ENCODE data around the gene TNNT1. TPM values are rescaled to one million over a fixed set of nuclear protein-coding genes. Genes with fewer than 3 reads are reported as not detected.

TNNT1 gene
- total RNA-seq, 1 experiment from 2014 or later: 188 TPM

GRCh38 chr19:55119053-55119452, 30.0 kb downstream of the TNNT1 start:
- H3K9me2 ChIP-seq (ENCODE audit: insufficient read depth): no peaks in the 10 kb centered on the region
- DNase-seq (ENCODE audit: low read depth, low spot score) (no peak), ATAC-seq (no peak)
- H3K27me3 ChIP-seq (ENCODE audit: insufficient read depth, low read length): no peaks in the 10 kb centered on the region
- intact Hi-C loops (cut with micrococcal nuclease): no loop called here
- no peak for TF ChIP-seq REST (IDR thresholded peaks at IDR 0.05; ENCODE audit: low read depth)
- no peak for TF ChIP-seq SIN3A (IDR thresholded peaks at IDR 0.05; ENCODE audit: low read depth)
- no peak for TF ChIP-seq CEBPB (IDR thresholded peaks at IDR 0.05; ENCODE audit: low read depth)
- no peak for TF ChIP-seq EZH2 (IDR thresholded peaks at IDR 0.05)
- TF ChIP-seq FOSL1 (IDR thresholded peaks at IDR 0.05; ENCODE audit: low read depth): no peak
- no peak for TF ChIP-seq POLR2AphosphoS5 (IDR thresholded peaks at IDR 0.05; ENCODE audit: low read depth, low read length)
- TF ChIP-seq SRF (IDR thresholded peaks at IDR 0.05; ENCODE audit: low read depth): no peak
- no peak for TF ChIP-seq ZNF274 (IDR thresholded peaks at IDR 0.05; ENCODE audit: low read depth, low read length)
- TF ChIP-seq RAD21 (IDR thresholded peaks at IDR 0.05; ENCODE audit: low read depth): no peak
- no peak for TF ChIP-seq TCF7L2 (IDR thresholded peaks at IDR 0.05; ENCODE audit: borderline replicate concordance, extremely low read depth, insufficient read depth, insufficient read length)
- TF ChIP-seq MAX (IDR thresholded peaks at IDR 0.05): no peak
- TF ChIP-seq ATF3 (IDR thresholded peaks at IDR 0.05): no peak
- no peak for TF ChIP-seq CTCF (IDR thresholded peaks at IDR 0.05 in 2 of 3, conservative IDR thresholded peaks at IDR 0.05 in 1 of 3; ENCODE audit: borderline replicate concordance in 1 of 3, insufficient read depth in 1 of 3, low read depth in 2 of 3, low read length in 2 of 3)
- no peak for TF ChIP-seq YY1 (IDR thresholded peaks at IDR 0.05; ENCODE audit: extremely low read depth, insufficient replicate concordance, low read depth, low read length)
- TF ChIP-seq ELF1 (IDR thresholded peaks at IDR 0.05; ENCODE audit: borderline replicate concordance, low read depth): no peak
- no peak for TF ChIP-seq ZFX (IDR thresholded peaks at IDR 0.05)
- H3K79me2 ChIP-seq (ENCODE audit: insufficient read depth, low read length): peaks cover 31% of the 10 kb centered on the region
- no peaks in the 10 kb centered on the region for H4K20me1 ChIP-seq (ENCODE audit: insufficient read depth)
- H3K9me3 ChIP-seq (ENCODE audit: control insufficient read depth in 1 of 2, insufficient read depth in 1 of 2, low read depth in 1 of 2, low read length in 2 of 2): no peaks in the 10 kb centered on the region
- no peak overlapping the region for H3K4me3 ChIP-seq (replicated peaks in 1 of 2; ENCODE audit: low read depth in 1 of 2, low read length in 2 of 2)
- ChIA-PET RAD21 (ENCODE audit: low non-redundant PET in 1 of 2, low total read pairs in 2 of 2, uncharacterized antibody in 2 of 2, unreplicated experiment in 2 of 2) (no interaction called here), POLR2A (no interaction called here), CTCF (no interaction called here)
- H3K4me2 ChIP-seq (ENCODE audit: low read length): peak overlapping the region; percentile 75
- peaks cover 12 to 25% of the 10 kb centered on the region in 2 experiments for H3K4me1 ChIP-seq (ENCODE audit: control insufficient read depth in 1 of 2, insufficient read depth in 2 of 2, low read length in 2 of 2)
- H3K9ac ChIP-seq (ENCODE audit: low read length): no peak overlapping the region
- BruUV-seq (replicated peaks): no TSS peak
- no peak overlapping the region for H2AFZ ChIP-seq (ENCODE audit: low read depth, low read length, poor library complexity, severe bottlenecking)
- no peaks in the 10 kb centered on the region; a peak in 1 of 4 replicates for H3K36me3 ChIP-seq (ENCODE audit: control insufficient read depth in 1 of 2, insufficient read depth in 2 of 2, low read length in 2 of 2)
- peak overlapping the region; percentile 64 for H3K27ac ChIP-seq (ENCODE audit: low read depth, low read length)
